ENCODE measurements around the gene TMEM132E. TPM values are rescaled to one million over a fixed set of nuclear protein-coding genes. Genes with fewer than 3 reads are reported as not detected.

TMEM132E gene
- total and polyA plus RNA-seq, 11 donors, result 0.04 to 0.20 (median 0.09) TPM; not detected in 8

GRCh38 chr17:34650051-34650750 is 70.8 kb downstream of the TMEM132E start:
- WGBS, 4 donors, result 69 to 78% (median 75%) methylated on average over 5 of the region's 5 CpGs
- no peak for TF ChIP-seq POLR2A (IDR thresholded peaks at IDR 0.05)
- TF ChIP-seq, protein P1, sequence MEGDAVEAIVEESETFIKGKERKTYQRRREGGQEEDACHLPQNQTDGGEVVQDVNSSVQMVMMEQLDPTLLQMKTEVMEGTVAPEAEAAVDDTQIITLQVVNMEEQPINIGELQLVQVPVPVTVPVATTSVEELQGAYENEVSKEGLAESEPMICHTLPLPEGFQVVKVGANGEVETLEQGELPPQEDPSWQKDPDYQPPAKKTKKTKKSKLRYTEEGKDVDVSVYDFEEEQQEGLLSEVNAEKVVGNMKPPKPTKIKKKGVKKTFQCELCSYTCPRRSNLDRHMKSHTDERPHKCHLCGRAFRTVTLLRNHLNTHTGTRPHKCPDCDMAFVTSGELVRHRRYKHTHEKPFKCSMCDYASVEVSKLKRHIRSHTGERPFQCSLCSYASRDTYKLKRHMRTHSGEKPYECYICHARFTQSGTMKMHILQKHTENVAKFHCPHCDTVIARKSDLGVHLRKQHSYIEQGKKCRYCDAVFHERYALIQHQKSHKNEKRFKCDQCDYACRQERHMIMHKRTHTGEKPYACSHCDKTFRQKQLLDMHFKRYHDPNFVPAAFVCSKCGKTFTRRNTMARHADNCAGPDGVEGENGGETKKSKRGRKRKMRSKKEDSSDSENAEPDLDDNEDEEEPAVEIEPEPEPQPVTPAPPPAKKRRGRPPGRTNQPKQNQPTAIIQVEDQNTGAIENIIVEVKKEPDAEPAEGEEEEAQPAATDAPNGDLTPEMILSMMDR (IDR thresholded peaks at IDR 0.05), result no peak
- Histone ChIP-seq H3K9me3 (no peaks in the 10 kb centered on the region), H3K27ac (no peak overlapping the region), H3K4me1 (peaks cover 0 to 9% (median 0%) of the 10 kb centered on the region in 12 donors), H3K36me3 (no peaks in the 10 kb centered on the region), H3K4me3 (no peak overlapping the region), H3K27me3 (peaks cover 0 to 41% (median 8%) of the 10 kb centered on the region in 9 donors)
- ATAC-seq, result no peak
- intact Hi-C loops (cut with DNase I), result no loop called here
- no peak for DNase-seq

DNA sequence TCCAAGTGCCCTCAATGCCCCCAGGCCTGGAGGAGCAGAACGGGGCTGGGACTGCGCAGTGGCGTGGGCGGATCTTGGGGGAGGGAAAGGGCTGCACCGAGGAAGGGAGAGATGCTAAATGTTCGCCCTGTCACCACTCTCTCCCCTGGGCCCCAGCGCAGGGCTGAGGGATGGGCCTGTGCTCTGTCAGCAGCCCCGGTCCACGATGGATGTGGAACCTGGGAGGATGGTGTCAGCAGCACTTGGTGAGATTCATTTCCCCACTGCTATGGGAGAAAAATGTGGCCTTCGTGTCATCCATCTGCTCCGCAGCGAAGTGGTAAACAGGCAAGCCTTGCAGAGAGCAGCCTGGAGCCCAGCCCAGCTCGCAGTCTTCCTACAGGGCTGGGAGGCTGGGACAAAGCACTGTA is 72.0 kb downstream of the TMEM132E start:
- DNase-seq (no peak), ATAC-seq (no peak)
- Histone ChIP-seq H3K36me3 (no peaks in the 10 kb centered on the region), H3K4me1 (peaks cover 0 to 10% (median 0%) of the 10 kb centered on the region in 12 donors), H3K27ac (no peak overlapping the region), H3K27me3 (peaks cover 0 to 45% (median 8%) of the 10 kb centered on the region in 9 donors), H3K9me3 (no peaks in the 10 kb centered on the region), H3K4me3 (no peak overlapping the region)
- TF ChIP-seq, protein P1 (IDR thresholded peaks at IDR 0.05), result no peak
- no peak for TF ChIP-seq POLR2A (IDR thresholded peaks at IDR 0.05)
- intact Hi-C loops (cut with DNase I), result no loop called here
- WGBS, 4 donors, result 30 to 39% (median 36%) methylated on average over 9 to 13 of the region's 13 CpGs

DNA sequence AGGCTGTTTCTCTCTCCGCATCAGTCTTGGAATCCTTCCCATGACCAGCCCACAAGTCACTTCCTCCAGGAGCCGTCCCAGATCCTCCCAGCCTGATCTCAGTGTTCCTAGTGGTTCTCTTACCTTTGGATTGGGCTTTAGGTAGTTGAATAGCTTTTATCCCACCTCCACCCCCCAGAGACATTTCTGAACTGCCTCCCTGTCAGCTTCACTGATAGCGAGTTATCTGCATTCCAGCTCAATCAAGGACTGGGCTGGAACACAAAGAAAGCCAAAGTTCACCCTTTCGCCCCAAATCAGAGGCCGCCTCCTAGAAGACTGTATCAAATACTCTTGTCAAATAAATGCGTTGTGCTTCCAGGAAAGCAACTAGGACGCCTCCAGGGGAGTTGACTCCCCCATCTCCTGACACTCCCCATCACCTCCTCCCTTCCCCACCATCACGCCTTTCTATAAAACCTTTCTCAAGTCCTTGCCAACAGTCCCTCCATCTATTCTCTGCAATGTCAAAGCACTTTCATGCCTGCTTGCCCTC is 72.7 kb downstream of the TMEM132E start:
- H3K4me3 ChIP-seq, result no peak overlapping the region
- DNase-seq (no peak), ATAC-seq (no peak)
- no peaks in the 10 kb centered on the region for H3K36me3 ChIP-seq
- H3K4me1 ChIP-seq, result peaks cover 0 to 10% (median 0%) of the 10 kb centered on the region in 12 donors
- H3K27me3 ChIP-seq, result peaks cover 0 to 45% (median 8%) of the 10 kb centered on the region in 9 donors
- intact Hi-C loops (cut with DNase I), result no loop called here
- 41 to 56% (median 44%) methylated on average over 8 of the region's 8 CpGs for WGBS, 4 donors
- no peaks in the 10 kb centered on the region for H3K9me3 ChIP-seq
- TF ChIP-seq, protein P1 (IDR thresholded peaks at IDR 0.05), result no peak
- TF ChIP-seq POLR2A (IDR thresholded peaks at IDR 0.05), result no peak
- no peak overlapping the region for H3K27ac ChIP-seq

DNA sequence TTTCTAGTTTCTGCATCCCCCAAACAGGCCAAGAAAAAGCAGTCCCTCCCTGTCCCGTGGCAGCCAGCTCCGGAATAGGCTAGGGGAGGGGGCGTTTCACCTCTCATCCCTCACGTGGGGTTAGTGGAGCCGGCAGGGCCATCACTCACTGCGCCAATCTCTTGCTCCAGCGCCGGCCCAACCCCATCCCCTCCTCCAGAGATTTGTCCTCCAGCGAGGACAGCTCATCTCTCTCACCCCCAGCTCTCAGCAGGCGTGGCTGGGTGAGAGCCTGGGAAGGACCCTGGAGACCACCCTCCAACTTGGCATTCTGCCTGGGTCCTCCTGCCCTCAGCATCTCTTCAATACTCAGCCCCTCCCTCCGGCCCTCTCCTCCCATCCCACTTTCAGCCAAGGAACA is 74.1 kb downstream of the TMEM132E start:
- no peak overlapping the region for H3K27ac ChIP-seq
- H3K27me3 ChIP-seq, result peaks cover 0 to 45% (median 8%) of the 10 kb centered on the region in 9 donors
- peaks cover 0 to 10% (median 0%) of the 10 kb centered on the region in 12 donors for H3K4me1 ChIP-seq
- 34 to 38% (median 36%) methylated on average over 10 to 11 of the region's 11 CpGs for WGBS, 4 donors
- no peaks in the 10 kb centered on the region for H3K36me3 ChIP-seq
- intact Hi-C loops (cut with DNase I), result no loop called here
- no peaks in the 10 kb centered on the region for H3K9me3 ChIP-seq
- TF ChIP-seq POLR2A (IDR thresholded peaks at IDR 0.05), result no peak
- TF ChIP-seq, protein P1 (IDR thresholded peaks at IDR 0.05), result no peak
- DNase-seq (no peak), ATAC-seq (no peak)
- no peak overlapping the region for H3K4me3 ChIP-seq
